Right hindlimb (tissue), 1 donor: ENCODE results near the gene SEMA3B.
A peak's percentile ranks its signal among the peaks of the same experiment; 100 is the strongest.
"Not testable (repeated sequence)": the region's sequence is repeated elsewhere in the genome, so short reads cannot be mapped to it uniquely, and the experiment has no call there.

Experiments
- DNase-seq: peaks from one replicate; pipeline ENCODE4 v3.0.0-alpha.2; 2018

Gene SEMA3B

DNA sequence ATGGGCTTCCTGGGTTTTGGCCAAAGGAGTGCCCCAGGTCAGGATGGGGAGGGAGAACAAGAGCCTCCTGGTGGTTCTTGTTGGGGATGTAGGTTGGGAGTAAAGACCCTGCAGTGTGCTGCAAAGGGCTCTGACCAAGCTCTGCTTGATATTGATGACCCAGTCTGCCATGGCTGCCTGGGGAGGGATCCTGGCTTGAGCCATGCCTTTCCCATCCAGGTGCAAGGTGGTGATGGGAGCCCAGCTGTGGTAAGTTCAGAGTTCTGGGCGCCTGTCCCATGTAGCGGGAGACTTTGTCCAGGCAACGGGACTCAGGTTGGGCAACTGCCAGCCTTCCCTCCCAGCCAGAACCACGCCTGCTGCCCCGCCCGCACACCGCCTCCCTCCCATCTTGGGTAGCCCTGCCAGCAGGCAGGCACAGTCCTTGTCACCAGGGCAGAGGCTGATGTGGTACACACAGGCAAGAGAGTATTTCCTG is 30.4 kb upstream of the SEMA3B start:
- peak; percentile 62 for DNase-seq

DNA sequence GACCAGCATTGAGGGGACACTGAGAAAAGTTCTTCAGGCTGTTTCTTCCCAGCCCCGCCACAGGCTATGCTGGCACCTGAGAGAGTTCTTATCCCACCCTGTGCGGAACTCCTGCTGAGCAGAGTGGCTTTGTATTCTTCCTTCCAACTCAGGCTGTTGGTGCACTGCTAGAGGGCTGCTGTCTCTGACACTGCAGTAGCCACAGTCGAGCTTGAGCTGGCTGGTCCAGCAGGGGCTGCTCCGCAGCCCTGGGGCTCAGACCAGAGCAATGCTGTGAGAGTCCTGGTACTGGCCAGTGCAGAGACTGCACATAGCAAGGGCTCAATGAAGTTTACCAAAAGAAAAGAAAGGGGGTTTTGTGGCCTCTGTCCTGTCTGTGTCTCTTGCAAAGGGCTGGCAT is 29.3 kb upstream of the SEMA3B start:
- DNase-seq, result no peak

DNA sequence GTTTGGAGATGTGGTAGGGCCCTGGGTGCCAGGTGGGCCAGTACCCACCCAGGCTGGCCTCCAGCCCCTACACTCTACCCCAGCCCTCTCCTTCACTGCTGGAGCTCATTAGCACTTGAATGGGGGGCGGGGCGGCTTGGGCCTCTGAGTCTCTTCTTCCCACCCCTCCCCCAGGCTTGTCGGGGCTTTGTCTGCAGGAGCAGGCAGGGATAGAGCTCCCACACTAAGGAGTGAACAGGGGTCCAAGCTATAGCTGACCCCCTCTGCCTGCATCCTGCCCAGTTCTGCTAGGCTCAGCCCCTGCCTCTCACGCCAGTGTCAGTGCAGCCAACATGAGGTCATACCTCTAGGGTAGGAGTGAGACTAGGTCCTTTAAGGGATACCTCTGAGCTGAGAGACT is 27.8 kb upstream of the SEMA3B start:
- no peak for DNase-seq

DNA sequence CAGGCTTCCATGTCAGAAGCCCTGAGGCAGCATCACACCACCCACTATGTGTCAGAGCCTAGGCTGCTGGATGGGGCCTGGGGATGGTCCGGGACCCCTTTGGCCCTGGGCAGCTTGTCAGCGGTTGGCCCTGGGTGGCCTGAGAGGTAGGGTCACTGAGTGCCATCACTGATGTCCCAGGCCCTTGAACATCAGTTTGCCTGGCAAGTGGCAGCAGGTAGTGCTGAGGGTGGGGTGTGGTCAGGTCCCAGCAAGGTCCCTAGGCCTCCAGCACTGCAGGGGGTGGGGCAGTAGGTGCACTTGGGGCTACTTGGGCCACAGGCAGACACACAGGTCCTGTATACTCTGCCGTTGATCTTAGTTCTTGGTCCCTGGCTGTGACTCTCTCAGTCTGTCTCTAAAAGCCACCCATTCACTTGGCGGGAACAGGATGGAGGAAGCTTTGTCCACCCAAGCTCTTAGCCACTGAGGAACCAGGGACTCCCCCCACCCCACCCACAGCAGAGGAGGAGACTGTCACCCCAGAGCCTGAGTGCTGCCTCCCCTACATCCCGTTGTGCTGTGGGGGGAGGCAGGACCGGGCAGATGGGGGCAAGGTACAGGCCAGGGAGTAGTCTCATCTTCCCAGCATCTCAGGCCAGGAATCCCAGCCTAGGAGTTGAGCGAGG is 27.1 kb upstream of the SEMA3B start:
- no peak for DNase-seq

DNA sequence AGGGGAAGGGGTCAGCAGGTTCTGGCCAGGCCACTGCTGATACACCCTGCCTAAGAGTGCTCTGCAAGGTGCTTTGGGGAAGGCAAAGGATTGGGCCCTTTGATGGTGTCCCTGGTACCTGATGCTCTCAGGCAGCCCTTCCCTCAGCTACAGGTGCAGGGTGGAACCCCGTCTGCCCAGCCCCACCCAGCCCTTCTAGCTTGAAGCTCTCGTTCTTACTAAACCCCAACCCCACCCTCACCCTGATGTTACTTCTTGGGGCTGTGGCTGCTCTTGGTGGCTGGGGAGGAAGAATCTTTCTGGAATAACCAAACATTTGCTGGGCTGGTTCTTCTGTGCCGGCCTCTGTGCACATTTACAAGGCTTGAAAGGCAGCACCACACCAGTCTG is 26.6 kb upstream of the SEMA3B start:
- DNase-seq, result no peak

DNA sequence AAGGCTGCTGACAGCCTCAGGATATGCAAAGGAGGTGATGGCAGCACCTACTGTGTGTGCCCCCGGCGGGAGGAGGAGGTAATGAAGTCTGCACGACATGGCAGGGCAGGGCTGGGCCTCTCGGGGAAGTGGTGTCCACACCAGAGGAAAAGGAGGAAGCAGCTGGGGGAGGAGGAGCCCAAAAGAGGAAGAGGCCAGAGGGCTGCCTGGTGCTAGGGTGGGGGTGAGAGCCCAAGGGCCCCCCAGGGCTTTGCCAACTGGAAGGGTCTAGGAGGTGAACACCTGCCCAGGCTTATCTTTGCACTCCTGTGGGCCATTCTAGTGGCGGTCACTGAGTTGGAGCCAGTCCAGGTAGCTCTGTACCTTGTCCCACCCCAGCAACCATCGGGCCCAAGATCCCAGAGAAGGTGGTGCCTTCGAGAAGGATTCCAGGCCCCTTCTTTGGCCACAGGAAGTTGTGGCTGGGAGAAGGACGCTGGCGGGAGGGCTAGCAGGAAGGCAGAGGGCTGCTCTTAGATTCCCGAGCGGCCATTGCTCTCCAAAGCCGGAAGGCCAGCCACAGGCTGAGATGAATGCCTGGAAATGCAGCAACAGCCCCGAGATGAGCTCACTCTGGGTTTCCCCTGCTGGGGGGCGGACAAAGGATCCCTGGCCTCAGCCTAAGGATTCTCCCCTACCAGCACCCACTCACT is 25.9 kb upstream of the SEMA3B start:
- peak; percentile 65 for DNase-seq

DNA sequence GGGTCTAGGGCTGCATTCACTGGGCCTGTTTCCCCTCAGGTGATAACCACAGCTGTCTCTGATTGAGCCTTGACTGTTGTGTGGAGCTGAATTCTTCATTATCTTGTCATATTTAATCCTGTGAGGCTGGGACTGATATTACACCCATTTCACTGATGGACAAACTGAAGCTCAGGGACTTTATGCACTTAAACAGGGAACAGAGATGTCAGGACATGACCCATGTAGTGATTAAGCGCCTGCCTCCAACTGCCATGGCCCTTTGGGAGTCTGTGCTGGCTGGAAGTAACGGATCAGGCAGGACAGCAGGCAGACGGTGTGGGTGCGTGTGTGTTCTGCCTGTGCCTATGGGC is 25.4 kb upstream of the SEMA3B start:
- no peak for DNase-seq

DNA sequence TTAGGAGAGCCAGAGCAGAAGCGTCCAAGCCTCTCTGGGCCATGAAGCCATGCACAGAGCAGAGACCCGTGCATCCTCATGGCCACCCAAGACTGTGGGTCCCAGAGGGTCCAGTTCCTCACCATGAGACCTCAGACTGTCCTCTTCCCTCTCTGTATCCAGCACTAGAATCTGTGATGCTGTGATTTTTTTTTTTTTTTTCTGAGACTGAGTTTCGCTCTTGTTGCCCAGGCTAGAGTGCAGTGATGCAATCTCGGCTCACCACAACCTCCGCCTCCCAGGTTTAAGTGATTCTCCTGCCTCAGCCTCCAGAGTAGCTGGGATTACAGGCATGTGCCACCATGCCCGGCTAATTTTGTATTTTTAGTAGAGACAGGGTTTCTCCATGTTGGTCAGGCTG is 24.1 kb upstream of the SEMA3B start:
- not testable (repeated sequence) for DNase-seq

DNA sequence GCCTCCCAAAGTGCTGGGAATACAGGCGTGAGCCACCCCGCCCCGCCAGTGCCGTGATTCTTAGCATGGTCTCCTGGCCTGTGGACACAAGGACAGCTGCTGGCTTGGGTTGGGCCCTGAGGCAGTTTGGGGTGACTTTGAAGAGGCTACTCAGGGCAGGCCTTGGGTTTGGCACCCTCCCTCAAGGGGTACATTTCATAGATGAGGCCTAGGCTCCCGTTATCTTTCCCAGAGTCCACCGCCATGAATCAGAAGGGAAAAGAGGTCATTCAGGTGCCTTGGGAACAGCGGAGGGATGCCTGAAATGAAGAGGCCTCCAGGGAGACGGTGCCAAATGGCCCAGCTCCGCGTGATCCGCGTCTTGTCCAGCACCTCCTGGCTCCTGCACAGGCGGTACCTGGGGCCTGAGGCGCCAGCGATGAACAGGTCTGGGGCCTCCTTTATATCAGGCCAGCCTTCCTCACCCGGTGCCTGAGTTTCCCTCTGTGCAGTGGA is 23.6 kb upstream of the SEMA3B start:
- DNase-seq, result no peak

DNA sequence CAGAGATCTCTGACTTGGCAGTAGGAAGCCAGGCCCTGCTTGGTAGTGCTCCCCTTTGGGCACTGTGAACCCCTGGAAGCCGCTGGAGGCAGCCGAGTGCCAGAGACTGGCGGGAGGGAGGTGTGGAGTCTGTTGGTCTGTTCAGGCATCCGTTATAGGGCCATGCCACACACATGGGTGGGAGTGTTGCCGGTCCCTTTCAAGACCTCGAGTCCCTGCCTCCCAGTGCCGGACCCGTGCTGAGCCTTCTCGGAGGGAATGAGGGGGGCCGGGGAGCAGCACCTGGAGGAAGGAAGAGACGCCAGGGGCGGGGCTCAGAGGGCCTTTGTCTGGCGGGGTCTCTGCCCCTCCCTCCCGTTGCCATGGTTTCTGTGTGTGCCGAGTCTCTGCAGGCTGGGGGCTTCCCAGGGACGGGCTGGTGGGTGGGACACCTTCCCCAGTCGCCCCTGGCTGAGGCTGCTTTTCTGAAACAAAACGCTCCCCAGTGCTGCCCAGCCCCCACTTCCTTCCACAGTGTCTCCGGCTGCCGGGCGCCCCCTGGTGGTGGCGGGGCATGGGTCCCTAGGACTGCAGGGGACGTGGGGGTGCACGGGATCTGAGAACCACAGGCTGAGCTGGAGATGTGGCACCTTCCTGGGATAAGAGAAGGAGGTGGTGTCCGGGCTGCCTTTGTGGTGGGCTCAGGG is 23.0 kb upstream of the SEMA3B start:
- peak; percentile 94 for DNase-seq

DNA sequence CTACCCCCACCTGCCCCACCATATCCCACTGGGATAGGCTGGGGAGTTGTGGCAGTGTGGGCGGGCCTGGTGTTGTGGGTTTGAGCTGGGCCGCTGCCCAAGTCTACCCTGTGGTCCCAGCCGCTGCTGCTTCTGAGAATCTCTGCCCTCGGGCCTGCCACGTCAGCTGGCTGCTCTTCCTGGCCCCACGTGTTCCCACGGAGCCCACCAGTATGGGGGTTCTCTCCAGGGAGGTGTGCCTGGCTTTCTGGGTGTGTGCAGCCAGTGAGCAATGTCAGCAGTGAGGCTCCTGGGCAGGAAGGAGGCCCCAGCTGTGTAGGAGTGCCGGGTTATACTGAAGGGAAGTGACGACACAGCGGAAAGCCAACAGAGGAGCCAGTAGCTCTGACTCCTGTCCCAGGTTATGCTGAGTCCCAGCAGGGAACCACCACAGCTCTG is 22.4 kb upstream of the SEMA3B start:
- DNase-seq, result peak; percentile 82

DNA sequence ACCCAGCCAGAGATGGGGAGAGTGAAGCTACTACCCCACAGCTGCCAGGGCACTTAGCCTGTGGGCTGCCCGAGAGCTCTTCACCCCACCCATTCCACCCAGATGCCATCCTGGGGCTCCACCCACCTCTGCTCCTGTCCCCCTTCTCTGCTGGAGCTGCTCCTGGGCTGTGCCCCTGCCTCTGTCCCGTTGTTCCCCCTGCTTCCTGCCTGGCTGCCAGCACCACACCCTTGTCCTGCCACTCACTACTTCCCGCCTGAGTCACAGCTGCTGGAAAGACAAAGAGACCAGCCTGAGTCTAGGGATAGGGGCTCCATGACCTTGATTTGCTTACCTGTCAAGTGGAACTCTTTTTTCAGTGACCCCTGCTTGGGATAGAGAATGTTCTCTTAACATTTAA is 20.6 kb upstream of the SEMA3B start:
- no peak for DNase-seq

DNA sequence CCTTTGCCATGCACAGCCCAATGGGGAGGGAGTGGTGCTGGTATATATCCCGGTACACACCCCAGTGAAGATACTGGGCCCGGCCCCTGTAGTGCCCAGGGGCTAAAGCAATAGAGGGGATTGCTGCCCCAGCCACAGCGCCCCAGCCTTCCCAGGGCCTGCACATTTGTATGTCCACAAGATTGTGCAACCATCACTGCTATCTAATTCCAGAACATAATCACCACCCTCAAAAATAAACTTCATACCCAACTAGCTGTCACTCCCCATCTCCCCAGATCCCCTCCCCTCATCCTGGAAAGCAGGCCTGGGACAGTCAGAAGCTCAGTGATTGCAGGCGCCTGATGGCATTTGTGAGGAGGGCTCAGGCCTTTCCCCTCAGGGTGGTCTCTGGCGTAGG is 19.5 kb upstream of the SEMA3B start:
- no peak for DNase-seq

DNA sequence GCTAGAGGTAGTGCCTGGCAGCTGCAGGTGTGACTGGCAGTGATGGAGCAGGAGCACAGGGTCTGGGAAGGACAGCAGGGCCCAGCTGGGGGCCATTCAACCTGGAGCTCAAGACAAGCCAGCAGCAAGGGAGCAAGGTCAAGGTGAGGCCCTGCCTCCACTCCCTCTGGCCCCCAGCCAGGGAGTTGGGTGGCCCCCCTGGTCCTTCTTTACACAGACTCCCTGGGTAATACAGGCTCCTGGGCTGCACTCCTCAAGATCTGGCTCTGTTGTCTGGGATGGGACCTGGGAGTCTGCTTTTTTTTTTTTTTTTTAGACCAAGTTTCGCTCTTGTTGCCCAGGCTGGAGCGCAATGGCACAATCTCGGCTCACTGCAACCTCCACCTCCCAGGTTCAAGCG is 18.4 kb upstream of the SEMA3B start:
- DNase-seq, result no peak

DNA sequence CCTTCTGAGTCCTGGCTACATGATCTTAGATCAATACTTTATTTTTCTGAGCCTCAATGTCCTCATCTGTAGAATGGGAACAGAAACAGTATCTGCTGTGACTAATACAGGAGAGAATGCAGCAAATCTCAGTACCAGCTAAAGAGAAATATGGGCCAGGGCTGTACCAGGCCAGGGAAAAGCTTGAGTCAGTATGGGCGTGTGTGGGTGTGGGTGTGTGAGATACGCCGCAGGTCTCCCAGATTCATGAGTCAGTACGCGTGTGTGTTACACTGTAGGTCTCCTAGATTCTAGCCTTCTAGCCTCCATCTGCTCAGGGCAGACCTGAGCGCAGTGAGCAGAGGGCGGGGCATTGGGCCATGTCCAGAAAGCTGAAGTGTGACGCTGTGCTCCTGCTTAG is 17.7 kb upstream of the SEMA3B start:
- DNase-seq, result no peak

DNA sequence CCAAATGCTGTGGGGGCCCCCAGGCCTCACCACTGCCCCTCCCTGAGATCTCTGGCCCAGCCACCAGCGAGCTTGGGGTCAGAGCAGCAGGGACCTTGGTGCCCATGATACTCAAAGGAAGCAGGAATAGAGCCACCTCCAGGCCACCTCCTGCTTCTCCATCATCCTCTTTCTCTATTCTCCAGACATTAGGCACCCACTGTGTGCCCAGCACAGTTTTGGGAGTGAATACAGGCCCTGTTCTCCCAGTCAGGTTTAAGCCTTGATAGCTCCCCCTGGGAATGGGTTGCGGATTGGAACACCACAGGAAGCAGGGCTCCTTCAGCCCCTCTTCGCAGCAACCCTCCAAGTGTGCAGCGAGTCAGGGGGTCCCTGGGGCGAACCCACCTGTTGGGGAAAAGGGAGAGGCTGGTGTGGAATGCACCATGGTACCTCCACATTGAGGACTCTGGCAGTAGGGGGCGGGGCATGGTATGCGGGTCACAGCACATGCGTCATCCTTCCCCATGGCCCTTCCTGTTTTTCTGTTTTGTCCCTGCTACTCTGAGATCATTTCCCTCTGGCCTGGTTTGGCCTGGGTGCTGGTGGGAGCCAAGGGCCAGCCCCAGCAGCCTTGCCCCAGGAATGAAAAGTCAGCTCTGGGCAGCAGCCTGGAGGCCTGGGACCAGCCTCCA is 14.2 kb upstream of the SEMA3B start:
- no peak for DNase-seq

DNA sequence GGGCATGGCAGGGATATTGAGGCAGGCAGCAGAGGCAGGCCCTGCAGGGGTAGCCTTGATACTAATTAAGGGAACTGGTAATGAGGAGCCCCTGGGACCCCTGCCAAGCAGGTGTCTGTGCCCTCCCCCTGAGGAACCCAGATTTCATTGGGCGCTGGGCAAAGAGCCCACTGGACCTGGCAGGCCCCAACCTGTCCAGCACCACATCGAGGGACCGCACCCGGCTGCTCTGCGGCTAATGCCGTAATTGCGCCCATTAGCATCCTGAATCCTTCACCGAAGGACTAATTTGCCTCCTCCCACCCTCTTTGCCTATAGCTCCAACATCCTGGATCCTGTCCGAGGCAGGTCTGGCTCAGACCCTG is 13.7 kb upstream of the SEMA3B start:
- DNase-seq, result no peak

DNA sequence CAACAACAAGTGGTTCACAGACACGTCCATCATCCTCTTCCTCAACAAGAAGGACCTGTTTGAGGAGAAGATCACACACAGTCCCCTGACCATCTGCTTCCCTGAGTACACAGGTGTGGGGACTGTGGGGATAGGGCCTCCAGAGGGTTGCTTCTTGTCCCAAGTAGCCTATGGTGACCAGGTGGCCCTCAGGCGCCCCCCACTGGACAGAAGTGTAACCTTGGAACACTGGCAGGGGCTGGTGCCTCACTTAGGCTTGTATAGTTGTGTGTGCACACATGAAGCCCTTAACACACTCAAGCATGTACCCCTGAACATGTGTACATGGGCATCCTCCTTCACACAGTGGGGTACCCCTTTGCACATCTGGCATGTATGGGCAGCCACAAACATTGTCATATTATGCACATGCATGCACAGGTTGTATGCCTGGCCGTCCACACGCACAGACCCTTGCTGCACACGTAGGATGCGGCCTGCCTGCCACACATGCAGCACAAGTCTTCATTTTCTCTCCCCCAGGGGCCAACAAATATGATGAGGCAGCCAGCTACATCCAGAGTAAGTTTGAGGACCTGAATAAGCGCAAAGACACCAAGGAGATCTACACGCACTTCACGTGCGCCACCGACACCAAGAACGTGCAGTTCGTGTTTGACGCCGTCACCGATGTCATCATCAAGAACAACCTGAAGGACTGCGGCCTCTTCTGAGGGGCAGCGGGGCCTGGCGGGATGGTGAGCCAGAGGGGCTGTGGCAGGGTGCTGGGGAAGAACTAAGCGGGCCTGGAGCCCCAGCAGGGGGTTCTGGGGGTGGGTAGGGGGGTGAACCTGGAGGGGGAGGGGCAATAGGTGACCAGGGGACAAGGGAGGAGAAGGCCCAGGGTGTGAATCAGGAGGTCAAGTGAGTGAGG is 11.7 kb upstream of the SEMA3B start:
- DNase-seq, result no peak

DNA sequence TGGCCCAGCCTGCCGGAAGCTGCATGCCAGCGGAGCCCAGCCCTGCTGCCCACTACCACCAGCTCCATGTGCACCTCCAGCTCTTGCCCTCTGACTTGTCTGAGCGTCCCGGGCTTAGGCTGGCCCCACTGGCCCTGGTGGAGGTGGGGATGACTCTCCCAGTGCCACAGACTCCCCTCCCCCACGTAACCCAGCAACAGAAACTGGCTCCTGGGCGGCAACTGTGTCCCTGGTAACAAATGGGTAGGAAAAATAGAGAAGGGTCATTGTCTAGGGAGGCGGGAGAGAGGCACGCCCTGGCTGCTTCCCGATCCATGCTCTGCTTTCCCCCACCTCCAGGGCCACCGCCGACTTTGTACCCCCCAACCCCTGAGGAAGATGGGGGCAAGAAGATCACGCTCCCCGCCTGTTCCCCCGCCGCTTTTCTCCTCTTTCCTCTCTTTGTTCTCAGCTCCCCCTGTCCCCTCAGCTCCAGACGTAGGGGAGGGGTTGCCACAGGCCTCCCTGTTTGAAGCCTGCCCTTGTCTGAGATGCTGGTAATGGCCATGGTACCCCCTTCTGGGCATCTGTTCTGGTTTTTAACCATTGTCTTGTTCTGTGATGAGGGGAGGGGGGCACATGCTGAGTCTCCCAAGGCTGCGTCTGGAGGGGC is 10.8 kb upstream of the SEMA3B start:
- no peak for DNase-seq

DNA sequence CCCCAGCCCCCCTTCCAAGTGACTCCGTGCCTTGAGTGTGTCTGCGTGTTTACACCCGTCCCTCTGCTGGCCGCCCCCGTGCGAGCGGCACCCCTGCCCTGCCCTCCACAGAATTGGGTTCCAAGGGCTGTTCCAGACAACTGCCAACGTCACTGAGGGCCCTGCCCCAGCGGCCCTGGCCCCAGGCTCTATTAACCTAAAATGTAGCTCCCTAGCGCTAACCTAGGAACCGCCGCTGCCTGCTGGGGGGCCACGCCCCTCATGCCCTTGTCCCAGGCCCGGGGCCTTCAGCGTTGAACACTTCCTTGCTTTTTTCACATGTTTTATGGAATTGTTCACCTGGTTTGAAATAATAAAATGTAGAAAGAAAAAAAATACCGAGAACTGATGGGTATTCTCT is 10.0 kb upstream of the SEMA3B start:
- no peak for DNase-seq

DNA sequence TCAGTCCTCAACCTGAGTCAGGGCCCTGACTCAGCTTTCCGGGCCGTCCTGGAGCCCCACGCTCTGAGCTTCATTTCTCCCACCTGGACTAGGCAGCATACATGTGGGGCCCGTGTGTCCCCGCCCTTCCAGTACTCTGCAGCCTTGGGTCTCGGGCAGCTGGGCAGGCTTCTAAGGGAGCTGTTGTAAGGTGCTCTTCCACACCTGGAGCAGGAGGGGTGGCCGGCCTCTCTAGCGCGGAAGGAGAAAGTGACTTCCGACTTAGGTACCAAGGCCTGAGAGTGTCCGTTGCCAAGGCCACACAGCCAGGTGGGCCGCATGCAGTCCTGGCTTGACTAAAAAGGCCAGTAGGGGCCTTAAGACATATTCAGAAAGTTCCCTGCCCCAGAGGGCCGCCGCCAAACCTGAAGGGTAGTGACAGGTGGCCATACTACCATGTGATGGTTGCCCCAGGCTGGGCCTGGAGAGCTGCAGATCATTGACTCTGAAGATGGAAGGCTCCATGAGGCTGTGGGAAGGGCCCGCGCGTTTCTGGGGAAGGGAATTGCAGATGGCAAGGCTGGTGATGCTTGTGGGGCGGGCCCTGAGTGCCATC is 9.4 kb upstream of the SEMA3B start:
- no peak for DNase-seq
